Hematopoietic multipotent progenitor cell treated with erythropoietin and hydrocortisone succinate and interleukin-3 and kit ligand, for 6 days (in vitro differentiated cells): ENCODE results near the gene ZBTB34.

Experiments
- DNase-seq: peaks from one replicate; pipeline ENCODE4 v3.0.0-alpha.2; 2015

Gene ZBTB34

GRCh38 chr9:126880226-126880946 is 19.9 kb downstream of the ZBTB34 start:
- no peak for DNase-seq

GRCh38 chr9:126880947-126881332 is 20.5 kb downstream of the ZBTB34 start:
- no peak for DNase-seq

GRCh38 chr9:126882746-126883145 is 22.3 kb downstream of the ZBTB34 start:
- no peak for DNase-seq

- DNase-seq: no peak
Observed at GRCh38 chr9:126883636-126884035, 23.2 kb downstream of the ZBTB34 start.

DNA sequence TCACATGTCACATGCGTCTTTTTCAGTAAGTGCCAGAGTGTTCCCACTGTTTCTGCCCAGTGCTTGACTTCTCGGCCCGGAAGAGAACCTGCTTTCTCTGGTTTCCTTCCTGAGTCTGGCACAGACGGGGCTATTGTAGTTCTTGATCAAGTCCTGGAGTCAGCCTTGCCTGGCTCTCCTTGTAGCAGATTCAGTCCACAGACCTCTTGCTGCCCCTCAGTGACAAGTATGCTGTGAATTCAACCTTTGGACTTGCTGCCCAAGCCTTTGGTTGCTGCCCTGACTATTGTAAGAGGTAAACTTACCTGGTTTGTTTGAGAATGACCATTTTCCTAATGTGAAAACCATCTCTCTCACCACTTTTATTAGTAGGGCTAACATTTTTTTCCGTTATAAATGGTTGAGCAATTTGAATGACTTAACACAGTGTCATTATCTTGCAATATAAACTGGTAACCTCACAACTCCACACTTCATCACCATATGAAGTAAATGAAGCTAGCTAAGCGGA is 24.7 kb downstream of the ZBTB34 start:
- DNase-seq: peak; percentile 34

- no peak for DNase-seq
Observed at GRCh38 chr9:126886034-126886822, 25.8 kb downstream of the ZBTB34 start.

GRCh38 chr9:126886897-126887296 is 26.5 kb downstream of the ZBTB34 start:
- no peak for DNase-seq

GRCh38 chr9:126891676-126892075 is 31.2 kb downstream of the ZBTB34 start:
- no peak for DNase-seq

DNA sequence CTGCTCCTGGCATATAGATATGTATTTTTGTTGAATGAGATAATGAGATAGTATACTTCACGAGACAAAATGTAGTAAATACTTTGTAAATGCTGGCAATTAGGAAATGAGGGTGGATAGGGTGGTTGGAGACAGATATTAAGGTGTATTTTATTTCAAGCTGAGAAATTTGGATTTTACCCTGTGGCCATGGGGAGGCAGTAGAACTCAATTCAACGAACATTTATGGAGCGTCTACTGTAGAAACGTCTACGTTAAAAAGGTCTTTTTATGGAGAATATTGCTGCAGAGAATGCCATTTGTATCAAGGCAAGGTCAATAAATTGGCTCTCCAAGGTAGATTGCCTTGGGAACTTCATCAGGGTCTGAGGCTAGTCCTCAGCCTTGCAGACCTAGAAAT is 32.6 kb downstream of the ZBTB34 start:
- DNase-seq: peak; percentile 31

GRCh38 chr9:126894052-126894603 is 33.7 kb downstream of the ZBTB34 start:
- no peak for DNase-seq

DNA sequence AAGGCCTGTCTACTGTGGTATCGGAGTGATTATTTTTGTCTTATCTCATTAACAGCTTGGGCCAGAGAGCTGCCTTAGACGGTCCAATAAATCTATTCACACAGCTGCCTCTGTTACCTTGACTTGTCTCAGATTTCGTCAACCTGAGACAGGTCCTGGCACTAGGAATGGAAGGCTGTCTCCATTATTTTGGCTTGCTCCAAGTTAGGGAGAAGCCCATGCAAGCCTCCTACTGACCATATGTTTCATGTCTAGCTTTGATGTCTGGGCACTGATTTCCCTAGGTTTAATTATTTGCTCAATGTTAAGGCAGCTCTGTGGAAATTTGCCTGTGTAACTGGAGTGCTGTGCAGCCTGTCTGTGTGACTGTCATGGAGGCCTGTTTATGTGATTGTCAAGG is 41.8 kb downstream of the ZBTB34 start:
- no peak for DNase-seq

DNA sequence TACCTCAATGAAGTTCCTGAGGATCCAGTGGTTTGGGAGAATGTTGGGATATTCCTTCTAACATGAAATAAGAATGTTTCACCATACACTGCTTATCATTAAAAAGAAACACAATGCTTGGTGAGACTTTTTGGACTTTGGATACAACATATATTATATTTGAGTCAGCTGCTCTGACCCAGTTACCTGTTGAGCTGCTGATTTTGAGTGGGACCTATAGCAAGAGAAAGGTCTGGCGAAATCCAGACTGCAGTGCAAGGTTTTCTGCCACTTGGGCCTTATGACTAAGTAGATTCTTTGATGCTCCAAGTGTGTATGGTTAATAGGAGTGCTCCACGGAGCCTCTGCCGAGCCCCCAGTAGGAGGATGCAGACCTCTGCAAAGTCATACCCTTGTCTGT is 44.1 kb downstream of the ZBTB34 start:
- DNase-seq: no peak

GRCh38 chr9:126906091-126906490 is 45.7 kb downstream of the ZBTB34 start:
- no peak for DNase-seq

DNA sequence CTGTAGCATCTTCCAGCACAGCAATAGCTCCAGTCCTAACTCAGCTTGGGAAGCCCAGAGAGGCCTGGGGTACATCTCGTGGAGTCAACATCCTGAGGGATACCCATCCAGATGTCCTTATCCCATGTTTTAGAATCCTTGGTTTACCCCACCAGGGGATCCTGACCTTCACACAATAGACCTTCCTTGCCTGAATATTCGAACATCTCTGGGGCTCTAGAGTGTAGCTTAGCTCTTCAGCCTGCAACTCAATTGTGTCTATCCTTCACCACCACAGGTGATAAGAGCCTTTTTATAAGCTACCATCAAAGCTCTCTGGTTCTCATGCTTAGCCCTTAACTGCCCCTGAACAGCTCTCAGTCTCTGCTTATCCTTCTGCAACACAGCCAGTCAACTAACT is 46.6 kb downstream of the ZBTB34 start:
- no peak for DNase-seq

GRCh38 chr9:126914458-126915280 is 54.2 kb downstream of the ZBTB34 start, which contains the start of gene RALGPS1:
RALGPS1 (plus strand) TSS chr9:126914782; CDS start chr9:126962290, 47,508 bp downstream.
- DNase-seq: peak; percentile 95

DNA sequence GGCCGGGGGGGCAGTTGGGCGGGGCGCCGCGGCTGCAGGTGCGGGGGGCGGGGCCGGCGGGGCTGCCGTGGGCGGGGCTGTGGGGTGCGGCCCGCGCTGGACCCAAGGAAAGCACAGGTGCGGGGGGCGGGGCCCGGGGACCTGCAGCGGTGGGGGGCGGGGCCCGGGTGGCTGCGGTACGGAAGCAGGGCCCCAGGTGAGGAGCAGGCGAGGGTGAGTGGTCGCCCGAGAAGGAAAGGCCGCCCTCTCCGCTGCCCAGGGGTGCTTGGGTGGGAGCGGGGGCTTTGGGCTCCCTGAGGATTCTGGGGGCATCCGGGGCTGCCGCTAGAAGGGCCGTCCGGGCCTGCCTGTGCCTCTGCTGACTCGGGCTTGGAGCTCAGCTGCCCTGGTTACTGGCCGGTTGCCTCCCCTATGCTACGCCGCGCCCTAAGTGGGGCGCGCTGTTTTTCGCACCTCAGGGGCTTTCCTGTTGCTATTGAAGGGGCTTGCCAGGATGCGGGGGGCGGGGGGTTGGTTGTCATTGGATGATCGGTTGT is 54.9 kb downstream of the ZBTB34 start:
- DNase-seq: no peak

GRCh38 chr9:126915846-126916543 is 55.6 kb downstream of the ZBTB34 start:
- no peak for DNase-seq

DNA sequence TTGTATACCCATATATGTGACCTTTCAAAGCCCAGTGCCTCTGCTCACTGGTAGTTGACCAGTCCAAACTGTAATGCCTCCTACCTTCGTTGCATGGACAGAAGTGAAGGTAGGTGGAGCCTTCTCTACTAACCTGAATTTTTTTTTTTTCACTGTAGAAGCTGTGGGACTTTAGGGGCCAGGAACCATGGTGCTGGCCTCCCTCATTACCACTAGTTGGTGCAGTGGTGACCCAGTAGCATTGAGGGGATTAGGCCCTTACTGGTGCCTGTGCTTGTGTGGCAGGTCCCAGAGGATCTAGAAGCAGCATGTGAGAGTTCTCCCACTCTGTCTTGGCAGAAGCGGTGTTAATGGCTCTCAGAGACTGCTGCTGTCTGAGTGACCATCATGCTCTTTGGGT is 56.5 kb downstream of the ZBTB34 start:
- peak; percentile 42 for DNase-seq

DNA sequence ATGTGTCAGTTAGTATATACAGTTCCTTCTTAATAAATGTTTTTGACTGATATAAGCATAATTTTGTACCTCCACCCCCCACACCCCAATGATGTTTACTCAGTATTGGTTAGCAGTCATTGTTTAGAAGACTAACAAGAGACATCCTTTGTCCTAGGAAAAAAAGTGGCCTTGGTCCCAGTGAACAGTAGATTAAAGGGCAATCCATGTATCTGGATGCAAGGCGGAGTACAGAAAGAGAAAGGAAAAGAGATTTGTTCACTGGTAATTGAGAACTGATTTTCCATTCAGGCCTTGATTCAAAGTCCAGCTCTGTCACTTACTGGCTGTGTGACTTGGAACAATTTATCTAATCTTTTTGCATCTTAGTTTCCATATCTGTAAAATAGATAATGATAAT is 58.8 kb downstream of the ZBTB34 start:
- DNase-seq: no peak

GRCh38 chr9:126925876-126926275 is 65.4 kb downstream of the ZBTB34 start:
- DNase-seq: no peak

DNA sequence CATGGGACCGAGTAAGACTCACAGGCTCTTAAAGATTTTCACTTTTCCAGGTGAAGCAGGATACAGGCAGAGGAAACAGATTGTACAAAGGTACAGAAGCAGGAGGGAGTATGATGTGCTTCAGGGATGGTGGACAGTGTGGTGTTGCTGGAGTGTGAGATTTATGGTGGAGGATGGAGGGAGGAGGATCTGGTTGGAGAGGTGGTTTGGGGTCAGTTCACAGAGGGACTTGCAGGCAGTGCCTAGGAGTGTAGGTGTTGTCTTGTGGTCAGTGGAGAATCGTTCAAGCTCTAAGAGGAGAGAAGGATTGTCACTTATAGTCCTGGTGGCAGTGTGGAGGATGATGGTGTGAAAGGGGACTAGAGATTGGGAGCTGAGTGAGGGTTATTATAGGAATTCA is 65.9 kb downstream of the ZBTB34 start:
- no peak for DNase-seq

GRCh38 chr9:126927419-126927818 is 67.0 kb downstream of the ZBTB34 start:
- no peak for DNase-seq
